Occipital lobe (tissue), 2 donors: ENCODE data around the gene TBCD. TPM values are rescaled to one million over a fixed set of nuclear protein-coding genes. Genes with fewer than 3 reads are reported as not detected.

Experiments
- DNase-seq: peaks from one replicate; lab custom pipeline; 2025; lab: John Stamatoyannopoulos, UW
- total RNA-seq: library from RNA; depleted of rRNA; stranded (reverse); fragments of >200 nt; gene quantifications from one replicate; pipeline ENCODE4 v1.2.3, GENCODE V29; 2014

The TBCD gene
- total RNA-seq, 1 donor from 2014 or later, result 58.2 TPM

GRCh38 chr17:82883419-82884031, 131.7 kb downstream of the TBCD start:
- no peak for DNase-seq

- no peak for DNase-seq
Observed at GRCh38 chr17:82884341-82884969, 132.6 kb downstream of the TBCD start.

GRCh38 chr17:82884970-82885353, 133.1 kb downstream of the TBCD start:
- DNase-seq, result no peak

- DNase-seq, result no peak
Observed at GRCh38 chr17:82887255-82888164, 135.6 kb downstream of the TBCD start.

- DNase-seq, result no peak
Observed at GRCh38 chr17:82888583-82889495, 137.0 kb downstream of the TBCD start.

- DNase-seq, result no peak
Observed at GRCh38 chr17:82889496-82890338, 137.9 kb downstream of the TBCD start.

GRCh38 chr17:82890339-82890730, 138.5 kb downstream of the TBCD start:
- DNase-seq, result no peak

- no peak for DNase-seq
Observed at GRCh38 chr17:82890926-82891678, 139.2 kb downstream of the TBCD start.

- DNase-seq, result no peak
Observed at GRCh38 chr17:82891911-82892310, 140.0 kb downstream of the TBCD start.

- no peak for DNase-seq
Observed at GRCh38 chr17:82892899-82893565, 141.2 kb downstream of the TBCD start.

GRCh38 chr17:82893779-82894178, 141.9 kb downstream of the TBCD start:
- no peak for DNase-seq

- no peak for DNase-seq
Observed at GRCh38 chr17:82894389-82894788, 142.5 kb downstream of the TBCD start.

GRCh38 chr17:82895087-82895486, 143.2 kb downstream of the TBCD start:
- no peak for DNase-seq

GRCh38 chr17:82896071-82897000, 144.5 kb downstream of the TBCD start:
- DNase-seq, result no peak

GRCh38 chr17:82897514-82898249, 145.8 kb downstream of the TBCD start:
- no peak for DNase-seq

- DNase-seq, result no peak
Observed at GRCh38 chr17:82898976-82899514, 147.2 kb downstream of the TBCD start.

GRCh38 chr17:82899941-82900340, 148.1 kb downstream of the TBCD start:
- no peak for DNase-seq
